Right atrium auricular region (tissue), 2 donors: ENCODE measurements around the gene GNAO1. TPM values are rescaled to one million over a fixed set of nuclear protein-coding genes. Genes with fewer than 3 reads are reported as not detected.
A peak's percentile ranks its signal among the peaks of the same experiment; 100 is the strongest.

Source experiments
- DNase-seq: peaks from one replicate; pipeline ENCODE4 v3.0.0-alpha.2; 2019; ENCODE audit warnings: low spot score
- H3K27ac ChIP-seq, 2 donors: fragments of 200-600 bp; sonication (generic); 1 replicate in 1 of 2; 2 replicates in 1 of 2; pipeline ENCODE4 v1.5.1; 2016 to 2019
- H3K27me3 ChIP-seq, 2 donors: fragments of 200-600 bp; sonication (generic); one replicate each; pipeline versions ENCODE4 v1.5.1 to v1.6.0; 2017 to 2019
- H3K36me3 ChIP-seq: fragments of 200-600 bp; sonication (generic); one replicate; pipeline ENCODE4 v1.5.1; 2016
- H3K4me1 ChIP-seq, 2 donors: fragments of 200-600 bp; sonication (generic); one replicate each; pipeline versions ENCODE4 v1.5.1 to v1.6.0; 2017 to 2019
- H3K4me3 ChIP-seq, 2 donors: fragments of 200-600 bp; sonication (generic); 1 replicate in 1 of 2; 2 replicates in 1 of 2; pipeline ENCODE4 v1.5.1; 2017 to 2019; ENCODE audit warnings: mild to moderate bottlenecking in 1 of 2, moderate library complexity in 1 of 2
- H3K9me3 ChIP-seq, 2 donors: fragments of 200-600 bp; sonication (generic); one replicate each; pipeline ENCODE4 v1.5.1; 2019
- total RNA-seq, 2 donors: library from RNA; depleted of rRNA; stranded (reverse); fragments of >200 nt; gene quantifications; one replicate each; pipeline ENCODE4 v1.1.0, GENCODE V29; 2016
- TF ChIP-seq, protein P1 (sequence below), 2 donors: fragments of 200-600 bp; sonication (generic); IDR thresholded peaks; one replicate each; pipeline ENCODE4 v1.5.1; 2019; ENCODE audit warnings: antibody characterized with exemption in 2 of 2

GNAO1 gene
- total RNA-seq, 2 donors from 2014 or later: 43.1 to 54.8 TPM

DNA sequence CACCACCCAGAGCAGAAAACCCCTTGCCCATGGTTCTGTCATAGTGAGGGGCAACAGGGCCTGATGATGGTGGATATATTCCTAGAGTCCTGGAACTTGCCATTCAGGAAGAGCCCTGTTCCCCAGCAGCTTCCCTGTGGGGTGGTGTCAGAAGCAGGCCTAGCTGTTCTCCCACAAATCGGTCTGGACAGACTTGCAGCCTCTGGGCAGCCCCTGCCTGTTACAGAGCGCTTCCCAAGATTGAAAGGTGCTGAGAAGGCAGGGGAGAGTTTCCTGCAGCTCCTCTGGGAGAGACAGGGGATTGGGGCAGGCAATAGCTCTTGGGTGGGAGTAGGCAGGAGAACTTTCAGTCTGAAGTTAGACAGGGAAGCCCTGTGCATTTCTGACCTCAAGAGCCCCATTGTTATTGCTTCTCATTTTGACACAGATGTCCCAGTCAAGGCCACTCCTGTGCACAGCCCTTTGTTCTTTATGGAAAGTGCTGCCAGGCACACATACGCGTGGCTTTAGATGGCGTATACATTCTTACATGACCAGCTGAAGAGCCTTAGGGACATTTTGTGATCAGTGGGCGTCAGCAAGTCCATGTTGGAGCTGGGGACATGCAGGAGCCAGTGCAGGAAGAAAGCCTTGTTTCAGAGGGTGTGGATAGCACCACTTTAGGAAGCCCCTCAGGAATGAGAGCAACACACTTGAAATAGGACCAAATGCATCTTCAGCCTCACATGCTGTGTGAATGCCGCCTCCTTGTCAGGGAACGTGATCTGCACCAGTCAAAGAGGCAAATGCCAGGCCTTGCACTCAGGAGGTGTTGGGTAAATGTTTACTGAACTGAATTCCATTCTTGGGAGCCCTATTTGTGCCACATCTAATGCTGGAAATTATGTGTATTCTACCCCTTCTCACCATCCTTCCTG lies 67.5 kb downstream of the GNAO1 start:
- no peaks in the 10 kb centered on the region for H3K36me3 ChIP-seq
- peak overlapping the region; percentile 88 to 95 for H3K27ac ChIP-seq
- H3K4me3 ChIP-seq: no peak overlapping the region
- H3K9me3 ChIP-seq: no peaks in the 10 kb centered on the region
- no peaks in the 10 kb centered on the region for H3K27me3 ChIP-seq
- TF ChIP-seq, protein P1, sequence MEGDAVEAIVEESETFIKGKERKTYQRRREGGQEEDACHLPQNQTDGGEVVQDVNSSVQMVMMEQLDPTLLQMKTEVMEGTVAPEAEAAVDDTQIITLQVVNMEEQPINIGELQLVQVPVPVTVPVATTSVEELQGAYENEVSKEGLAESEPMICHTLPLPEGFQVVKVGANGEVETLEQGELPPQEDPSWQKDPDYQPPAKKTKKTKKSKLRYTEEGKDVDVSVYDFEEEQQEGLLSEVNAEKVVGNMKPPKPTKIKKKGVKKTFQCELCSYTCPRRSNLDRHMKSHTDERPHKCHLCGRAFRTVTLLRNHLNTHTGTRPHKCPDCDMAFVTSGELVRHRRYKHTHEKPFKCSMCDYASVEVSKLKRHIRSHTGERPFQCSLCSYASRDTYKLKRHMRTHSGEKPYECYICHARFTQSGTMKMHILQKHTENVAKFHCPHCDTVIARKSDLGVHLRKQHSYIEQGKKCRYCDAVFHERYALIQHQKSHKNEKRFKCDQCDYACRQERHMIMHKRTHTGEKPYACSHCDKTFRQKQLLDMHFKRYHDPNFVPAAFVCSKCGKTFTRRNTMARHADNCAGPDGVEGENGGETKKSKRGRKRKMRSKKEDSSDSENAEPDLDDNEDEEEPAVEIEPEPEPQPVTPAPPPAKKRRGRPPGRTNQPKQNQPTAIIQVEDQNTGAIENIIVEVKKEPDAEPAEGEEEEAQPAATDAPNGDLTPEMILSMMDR (IDR thresholded peaks at IDR 0.05): no peak
- DNase-seq: no peak
- H3K4me1 ChIP-seq: peaks cover 0 to 94% of the 10 kb centered on the region in 2 donors

DNA sequence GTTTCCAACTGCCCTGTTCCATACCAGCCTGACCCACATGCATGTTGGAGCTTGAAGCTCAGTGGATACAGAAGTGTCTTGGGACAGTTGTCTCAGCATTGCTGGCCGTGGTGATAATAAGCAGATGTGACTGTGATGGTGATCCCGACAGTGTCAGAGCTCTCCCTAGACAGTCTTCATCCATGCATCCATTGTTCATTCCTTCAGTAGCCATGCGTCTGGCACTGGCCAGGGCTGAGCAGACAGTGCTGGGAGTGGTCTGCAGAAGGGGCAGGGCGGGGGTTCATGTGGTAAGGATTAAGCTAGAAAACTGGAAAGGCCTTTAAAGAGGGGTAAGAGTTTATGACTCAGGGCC lies 68.1 kb downstream of the GNAO1 start:
- DNase-seq: no peak
- H3K27ac ChIP-seq: peak overlapping the region; percentile 88 to 95
- H3K36me3 ChIP-seq: no peaks in the 10 kb centered on the region
- no peaks in the 10 kb centered on the region for H3K27me3 ChIP-seq
- no peaks in the 10 kb centered on the region for H3K9me3 ChIP-seq
- H3K4me3 ChIP-seq: no peak overlapping the region
- peaks cover 0 to 97% of the 10 kb centered on the region in 2 donors for H3K4me1 ChIP-seq
- TF ChIP-seq, protein P1 (IDR thresholded peaks at IDR 0.05): no peak

DNA sequence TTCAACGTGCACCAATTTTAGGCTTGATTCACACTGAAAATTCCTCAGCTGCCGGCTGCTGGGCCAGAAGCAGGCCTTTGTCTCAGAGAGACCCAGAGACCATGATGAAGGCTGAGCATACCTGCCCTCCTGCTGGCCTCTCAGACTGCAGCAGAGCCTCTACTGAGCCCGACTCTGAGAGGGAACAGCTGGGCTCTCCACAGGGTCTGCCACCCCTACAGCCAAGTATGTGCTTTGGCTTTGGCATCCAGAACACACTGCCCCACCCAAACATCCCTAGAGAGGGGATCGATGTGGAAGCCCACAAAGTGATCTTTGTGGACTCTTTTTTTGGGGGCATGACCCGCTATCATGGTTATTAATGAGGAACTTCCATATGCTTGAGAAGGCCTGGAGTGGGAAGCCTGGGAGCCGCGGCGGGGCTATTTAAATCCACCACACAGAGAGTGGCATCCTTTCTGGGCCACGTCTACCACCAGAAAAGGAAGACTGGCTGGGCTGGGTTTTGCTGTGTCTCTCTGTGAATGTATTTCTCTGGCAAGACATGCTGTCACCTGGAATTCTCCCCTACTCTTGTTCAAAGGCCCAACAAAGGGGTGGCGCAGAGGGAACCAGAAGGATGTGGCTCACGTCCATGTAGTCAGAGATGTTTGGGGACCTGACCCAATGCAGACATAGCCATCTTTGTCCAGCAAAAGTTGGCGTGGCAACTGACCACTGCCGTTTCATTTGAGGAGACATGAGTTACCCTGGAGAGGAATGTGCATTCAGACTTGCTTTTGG lies 69.3 kb downstream of the GNAO1 start:
- TF ChIP-seq, protein P1 (IDR thresholded peaks at IDR 0.05): no peak
- H3K27ac ChIP-seq: peak overlapping the region; percentile 88 to 95
- peaks cover 0 to 95% of the 10 kb centered on the region in 2 donors for H3K4me1 ChIP-seq
- no peak overlapping the region for H3K4me3 ChIP-seq
- DNase-seq: no peak
- H3K36me3 ChIP-seq: no peaks in the 10 kb centered on the region
- H3K27me3 ChIP-seq: no peaks in the 10 kb centered on the region
- no peaks in the 10 kb centered on the region for H3K9me3 ChIP-seq

DNA sequence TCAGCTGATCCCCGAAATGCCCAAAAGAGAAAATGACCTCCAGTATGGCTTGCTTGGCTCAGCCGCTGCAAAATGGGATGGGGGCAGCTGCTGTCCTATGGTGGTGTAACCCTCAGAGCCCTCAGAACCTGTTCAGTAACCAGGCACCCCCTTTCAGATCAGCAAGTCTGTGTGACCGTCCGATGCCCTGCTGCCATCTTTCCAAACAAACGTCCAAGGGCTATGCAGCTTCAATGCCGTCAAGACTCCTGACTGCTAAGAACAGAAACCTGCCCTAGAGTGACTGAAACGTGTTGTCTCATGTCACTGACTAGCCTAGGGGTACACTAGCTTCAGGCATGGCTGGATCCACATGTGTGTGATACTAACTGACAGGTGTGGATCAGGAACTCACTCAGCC lies 70.4 kb downstream of the GNAO1 start:
- Histone ChIP-seq H3K27me3 (no peaks in the 10 kb centered on the region), H3K9me3 (no peaks in the 10 kb centered on the region), H3K4me3 (no peak overlapping the region), H3K27ac (peak overlapping the region; percentile 88 to 95), H3K36me3 (no peaks in the 10 kb centered on the region), H3K4me1 (peaks cover 0 to 84% of the 10 kb centered on the region in 2 donors)
- no peak for DNase-seq
- TF ChIP-seq, protein P1 (IDR thresholded peaks at IDR 0.05): no peak

DNA sequence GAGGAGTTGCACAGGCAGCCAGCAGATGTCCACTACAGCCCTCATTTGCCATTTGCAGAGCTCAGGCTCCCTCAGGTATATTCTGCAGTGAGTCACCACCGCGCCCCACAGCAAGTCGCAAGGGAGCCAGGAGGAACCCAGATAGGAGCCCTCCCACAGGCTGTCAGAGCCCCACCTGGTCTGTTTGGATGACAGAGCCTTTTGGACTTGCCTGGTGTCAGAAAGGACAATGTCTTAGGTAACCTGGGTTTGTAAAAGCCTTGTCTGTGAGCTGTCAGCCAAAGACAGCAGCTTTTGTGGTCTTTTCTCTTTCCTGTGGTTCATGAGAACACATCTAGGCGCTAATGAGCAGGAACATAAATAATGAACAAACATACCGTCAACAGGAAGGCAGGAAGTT lies 70.9 kb downstream of the GNAO1 start:
- Histone ChIP-seq H3K27me3 (no peaks in the 10 kb centered on the region), H3K4me1 (peaks cover 0 to 82% of the 10 kb centered on the region in 2 donors), H3K36me3 (no peaks in the 10 kb centered on the region), H3K4me3 (no peak overlapping the region), H3K27ac (peak overlapping the region; percentile 88 to 95), H3K9me3 (no peaks in the 10 kb centered on the region)
- TF ChIP-seq, protein P1 (IDR thresholded peaks at IDR 0.05): no peak
- no peak for DNase-seq
